MM.1S (cell line): ENCODE measurements around the gene MIS12.

Experiments used
- DNase-seq: peaks from one replicate; pipeline ENCODE4 v3.0.0-alpha.2; 2015
- H2AFZ ChIP-seq: fragments of 300-600 bp; sonication (generic); 2 replicates; pipeline ENCODE4 v1.6.0; 2016; ENCODE audit warnings: antibody characterized with exemption, low read length
- H3F3A ChIP-seq: fragments of 300-600 bp; sonication (generic); 2 replicates; pipeline ENCODE4 v1.6.1; 2016; ENCODE audit warnings: mild to moderate bottlenecking, antibody characterized with exemption, low read length, moderate library complexity, mixed read lengths; ENCODE audit not compliant: insufficient read depth
- H3K27ac ChIP-seq: fragments of 300-600 bp; sonication (generic); 2 replicates; pipeline ENCODE4 v1.5.1; 2016; ENCODE audit warnings: mild to moderate bottlenecking, low read length
- H3K27me3 ChIP-seq: fragments of 300-600 bp; sonication (generic); replicated peaks from 2 replicates; pipeline ENCODE4 v1.6.0; 2016; ENCODE audit warnings: low read length; ENCODE audit not compliant: insufficient read depth
- H3K36me3 ChIP-seq: fragments of 300-600 bp; sonication (generic); replicated peaks from 2 replicates; pipeline ENCODE4 v1.6.1; 2016; ENCODE audit warnings: mild to moderate bottlenecking, low read length, mixed read lengths; ENCODE audit not compliant: insufficient read depth
- H3K4me1 ChIP-seq: fragments of 300-600 bp; sonication (generic); 2 replicates; pipeline ENCODE4 v1.6.1; 2016; ENCODE audit warnings: low read length, mixed read lengths
- H3K4me2 ChIP-seq: fragments of 300-600 bp; sonication (generic); 2 replicates; pipeline ENCODE4 v1.6.0; 2016; ENCODE audit warnings: low read depth, low read length
- H3K4me3 ChIP-seq: fragments of 300-600 bp; sonication (generic); 2 replicates; pipeline ENCODE4 v1.5.1; 2016; ENCODE audit warnings: low read length, mixed read lengths
- H3K79me2 ChIP-seq: fragments of 300-600 bp; sonication (generic); 2 replicates; pipeline ENCODE4 v1.6.1; 2016; ENCODE audit warnings: mixed run types, low read length, mixed read lengths
- H3K9ac ChIP-seq: fragments of 300-600 bp; sonication (generic); 2 replicates; pipeline ENCODE4 v1.6.1; 2016; ENCODE audit warnings: low read length, mixed read lengths
- H3K9me2 ChIP-seq: fragments of 300-600 bp; sonication (generic); replicated peaks from 2 replicates; pipeline ENCODE4 v1.6.1; 2016; ENCODE audit warnings: mild to moderate bottlenecking, low read length, mixed read lengths; ENCODE audit not compliant: insufficient read depth
- H3K9me3 ChIP-seq: fragments of 300-600 bp; sonication (generic); replicated peaks from 2 replicates; pipeline ENCODE4 v1.6.1; 2016; ENCODE audit warnings: mild to moderate bottlenecking, low read length, mixed read lengths; ENCODE audit not compliant: insufficient read depth
- H4K20me1 ChIP-seq: fragments of 300-600 bp; sonication (generic); 2 replicates; pipeline ENCODE4 v1.6.1; 2016; ENCODE audit warnings: mild to moderate bottlenecking, low read length, moderate library complexity, mixed read lengths; ENCODE audit not compliant: insufficient read depth
- EZH2 ChIP-seq: fragments of 300-600 bp; sonication (generic); optimal IDR thresholded peaks from 2 replicates; pipeline ENCODE3; 2017; ENCODE audit warnings: low read depth, mild to moderate bottlenecking, antibody characterized with exemption, low read length, mixed read lengths
- EZH2phosphoT487 ChIP-seq: fragments of 300-600 bp; sonication (generic); IDR thresholded peaks from 2 replicates; pipeline ENCODE4 v1.6.1; 2018; ENCODE audit warnings: antibody characterized with exemption, low read length
- TF ChIP-seq, protein P1 (sequence below): fragments of 300-600 bp; sonication (generic); IDR thresholded peaks from 2 replicates; pipeline ENCODE4 v1.5.1; 2016; ENCODE audit warnings: antibody characterized with exemption, low read length, mixed read lengths

Gene MIS12

DNA sequence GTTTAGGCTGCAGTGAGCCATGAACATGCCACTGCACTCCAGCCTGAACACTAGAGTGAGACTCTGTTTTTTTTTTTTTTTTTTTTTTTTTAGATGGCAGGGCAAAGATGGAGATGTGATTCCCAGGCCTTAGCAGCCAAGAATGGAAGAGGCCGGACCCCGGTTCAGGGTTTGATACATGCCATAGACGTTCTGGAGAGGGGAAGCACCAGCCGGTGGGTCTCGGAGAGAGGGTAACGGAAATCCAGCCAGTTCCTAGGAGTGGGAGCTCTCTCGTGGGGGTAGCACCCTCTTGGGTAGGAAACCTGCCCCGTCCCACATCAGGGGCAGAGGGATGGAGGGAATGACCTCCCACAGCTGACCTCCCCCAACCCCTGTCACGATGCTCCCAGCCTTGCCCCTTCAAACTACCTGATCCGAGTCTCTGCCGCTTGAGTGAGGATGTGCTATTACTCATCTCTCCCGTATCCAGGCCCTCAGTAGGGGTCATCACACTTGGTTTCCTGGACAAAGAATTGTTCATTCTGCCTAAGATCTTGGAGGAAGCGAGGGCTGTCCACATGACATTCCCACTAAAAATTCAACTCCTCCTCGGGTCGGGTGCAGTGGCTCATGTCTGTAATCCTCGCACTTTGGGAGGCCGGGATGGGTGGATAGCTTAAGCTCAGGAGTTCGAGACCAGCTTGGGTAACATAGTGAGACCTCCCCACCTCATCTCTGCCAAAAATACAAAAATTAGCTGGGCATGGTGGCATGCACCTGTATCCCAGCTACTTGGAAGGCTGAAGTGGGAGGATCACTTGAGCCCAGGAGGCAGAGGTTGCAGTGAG lies 47.3 kb downstream of the MIS12 start:
- Histone ChIP-seq H3K9me2 (no peaks in the 10 kb centered on the region), H4K20me1 (no peaks in the 10 kb centered on the region), H3K4me1 (no peaks in the 10 kb centered on the region), H3K4me3 (no peak overlapping the region), H3K9ac (no peak overlapping the region), H3K27ac (no peak overlapping the region), H2AFZ (no peak overlapping the region), H3K4me2 (no peak overlapping the region), H3K9me3 (no peaks in the 10 kb centered on the region), H3K36me3 (no peaks in the 10 kb centered on the region), H3K79me2 (no peaks in the 10 kb centered on the region), H3F3A (no peaks in the 10 kb centered on the region), H3K27me3 (no peaks in the 10 kb centered on the region)
- DNase-seq = no peak
- TF ChIP-seq EZH2phosphoT487 (no peak), EZH2 (no peak)
- TF ChIP-seq, protein P1, sequence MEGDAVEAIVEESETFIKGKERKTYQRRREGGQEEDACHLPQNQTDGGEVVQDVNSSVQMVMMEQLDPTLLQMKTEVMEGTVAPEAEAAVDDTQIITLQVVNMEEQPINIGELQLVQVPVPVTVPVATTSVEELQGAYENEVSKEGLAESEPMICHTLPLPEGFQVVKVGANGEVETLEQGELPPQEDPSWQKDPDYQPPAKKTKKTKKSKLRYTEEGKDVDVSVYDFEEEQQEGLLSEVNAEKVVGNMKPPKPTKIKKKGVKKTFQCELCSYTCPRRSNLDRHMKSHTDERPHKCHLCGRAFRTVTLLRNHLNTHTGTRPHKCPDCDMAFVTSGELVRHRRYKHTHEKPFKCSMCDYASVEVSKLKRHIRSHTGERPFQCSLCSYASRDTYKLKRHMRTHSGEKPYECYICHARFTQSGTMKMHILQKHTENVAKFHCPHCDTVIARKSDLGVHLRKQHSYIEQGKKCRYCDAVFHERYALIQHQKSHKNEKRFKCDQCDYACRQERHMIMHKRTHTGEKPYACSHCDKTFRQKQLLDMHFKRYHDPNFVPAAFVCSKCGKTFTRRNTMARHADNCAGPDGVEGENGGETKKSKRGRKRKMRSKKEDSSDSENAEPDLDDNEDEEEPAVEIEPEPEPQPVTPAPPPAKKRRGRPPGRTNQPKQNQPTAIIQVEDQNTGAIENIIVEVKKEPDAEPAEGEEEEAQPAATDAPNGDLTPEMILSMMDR = no peak

DNA sequence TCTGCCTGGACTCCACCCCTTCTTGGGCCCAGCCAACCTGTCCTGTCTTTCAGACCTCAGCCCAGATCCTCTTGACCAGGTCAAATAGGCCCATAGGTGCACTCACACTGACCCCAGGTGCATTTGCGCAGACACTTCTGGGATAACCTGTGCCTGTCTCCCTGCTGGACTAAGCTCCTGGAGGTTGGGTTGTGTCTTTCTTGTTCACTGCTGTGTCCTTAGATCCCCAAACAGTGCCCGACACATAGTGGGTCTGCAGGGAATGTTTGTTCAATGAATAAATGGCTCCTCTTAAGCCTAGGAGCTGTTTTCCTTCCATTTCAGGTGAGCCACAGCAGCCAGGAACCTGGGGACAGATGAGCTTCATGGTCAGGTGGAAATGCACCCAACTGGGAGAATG lies 49.1 kb downstream of the MIS12 start:
- H3K9me2 ChIP-seq = no peaks in the 10 kb centered on the region
- H3K4me2 ChIP-seq = no peak overlapping the region
- H2AFZ ChIP-seq = no peak overlapping the region
- H3K79me2 ChIP-seq = no peaks in the 10 kb centered on the region
- no peaks in the 10 kb centered on the region for H3K27me3 ChIP-seq
- no peak overlapping the region for H3K4me3 ChIP-seq
- no peaks in the 10 kb centered on the region for H4K20me1 ChIP-seq
- H3K4me1 ChIP-seq = no peaks in the 10 kb centered on the region
- H3K9ac ChIP-seq = no peak overlapping the region
- H3K36me3 ChIP-seq = no peaks in the 10 kb centered on the region
- H3K9me3 ChIP-seq = no peaks in the 10 kb centered on the region
- H3F3A ChIP-seq = no peaks in the 10 kb centered on the region
- H3K27ac ChIP-seq = no peak overlapping the region
- DNase-seq = no peak
- TF ChIP-seq, protein P1 = no peak
- TF ChIP-seq EZH2phosphoT487 (no peak), EZH2 (no peak)

- no peak for DNase-seq
- no peak for TF ChIP-seq EZH2phosphoT487
- TF ChIP-seq, protein P1 = no peak
- no peak for TF ChIP-seq EZH2
- H3K4me2 ChIP-seq = no peak overlapping the region
- H3F3A ChIP-seq = no peaks in the 10 kb centered on the region
- no peaks in the 10 kb centered on the region for H3K36me3 ChIP-seq
- H4K20me1 ChIP-seq = no peaks in the 10 kb centered on the region
- no peak overlapping the region for H2AFZ ChIP-seq
- H3K27ac ChIP-seq = no peak overlapping the region
- no peak overlapping the region for H3K4me3 ChIP-seq
- H3K4me1 ChIP-seq = no peaks in the 10 kb centered on the region
- H3K9me3 ChIP-seq = no peaks in the 10 kb centered on the region
- no peaks in the 10 kb centered on the region for H3K9me2 ChIP-seq
- H3K79me2 ChIP-seq = no peaks in the 10 kb centered on the region
- H3K9ac ChIP-seq = no peak overlapping the region
- H3K27me3 ChIP-seq = no peaks in the 10 kb centered on the region
These were observed 50.7 kb downstream of the MIS12 start for GRCh38 chr17:5536866-5537650.
